ENCODE measurements around the gene PRDM13.

GRCh38 chr6:99641270-99641669 is 34.6 kb downstream of the PRDM13 start:
- TF ChIP-seq CTCF (IDR thresholded peaks at IDR 0.05; ENCODE audit: insufficient read depth, low read depth, low read length) = no peak
- TF ChIP-seq EZH2 (IDR thresholded peaks at IDR 0.05; ENCODE audit: insufficient read depth, low read length) = no peak

Measured in astrocyte (in vitro differentiated cells and primary cell).